ENCODE measurements around the gene LPAR3.

- TF ChIP-seq REST (IDR thresholded peaks at IDR 0.05; ENCODE audit: unreplicated experiment) = no peak
- TF ChIP-seq CTCF (conservative IDR thresholded peaks at IDR 0.05; ENCODE audit: low read depth in 2 of 2) = no peak
- TF ChIP-seq EZH2phosphoT487 (IDR thresholded peaks at IDR 0.05; ENCODE audit: unreplicated experiment) = no peak
- no peak for TF ChIP-seq EZH2 (IDR thresholded peaks at IDR 0.05; ENCODE audit: low read depth, unreplicated experiment)
- TF ChIP-seq ZNF331 (CRISPR knock-in tag; IDR thresholded peaks at IDR 0.05; ENCODE audit: low read depth) = no peak
- no peak for TF ChIP-seq POLR2AphosphoS5 (IDR thresholded peaks at IDR 0.05; ENCODE audit: low read depth)
- TF ChIP-seq STAT1 (IDR thresholded peaks at IDR 0.05; ENCODE audit: unreplicated experiment) = no peak
- TF ChIP-seq JUNB (IDR thresholded peaks at IDR 0.05; ENCODE audit: unreplicated experiment) = no peak
- no peak for TF ChIP-seq ZNF114 (CRISPR knock-in tag; IDR thresholded peaks at IDR 0.05)
- no peak for TF ChIP-seq CREB1 (CRISPR knock-in tag; IDR thresholded peaks at IDR 0.05; ENCODE audit: low read depth)
- TF ChIP-seq ETS1 (IDR thresholded peaks at IDR 0.05) = no peak
- TF ChIP-seq NANOG (IDR thresholded peaks at IDR 0.05; ENCODE audit: borderline replicate concordance) = no peak
These were observed 2.4 kb downstream of the LPAR3 start for GRCh38 chr1:84890566-84890965.

All from GM23338 (cell line).